ENCODE data around the gene GPR78. TPM values are rescaled to one million over a fixed set of nuclear protein-coding genes. Genes with fewer than 3 reads are reported as not detected.

The GPR78 gene
- total RNA-seq, 2 donors from 2014 or later: 3.7 to 8.1 TPM

DNA sequence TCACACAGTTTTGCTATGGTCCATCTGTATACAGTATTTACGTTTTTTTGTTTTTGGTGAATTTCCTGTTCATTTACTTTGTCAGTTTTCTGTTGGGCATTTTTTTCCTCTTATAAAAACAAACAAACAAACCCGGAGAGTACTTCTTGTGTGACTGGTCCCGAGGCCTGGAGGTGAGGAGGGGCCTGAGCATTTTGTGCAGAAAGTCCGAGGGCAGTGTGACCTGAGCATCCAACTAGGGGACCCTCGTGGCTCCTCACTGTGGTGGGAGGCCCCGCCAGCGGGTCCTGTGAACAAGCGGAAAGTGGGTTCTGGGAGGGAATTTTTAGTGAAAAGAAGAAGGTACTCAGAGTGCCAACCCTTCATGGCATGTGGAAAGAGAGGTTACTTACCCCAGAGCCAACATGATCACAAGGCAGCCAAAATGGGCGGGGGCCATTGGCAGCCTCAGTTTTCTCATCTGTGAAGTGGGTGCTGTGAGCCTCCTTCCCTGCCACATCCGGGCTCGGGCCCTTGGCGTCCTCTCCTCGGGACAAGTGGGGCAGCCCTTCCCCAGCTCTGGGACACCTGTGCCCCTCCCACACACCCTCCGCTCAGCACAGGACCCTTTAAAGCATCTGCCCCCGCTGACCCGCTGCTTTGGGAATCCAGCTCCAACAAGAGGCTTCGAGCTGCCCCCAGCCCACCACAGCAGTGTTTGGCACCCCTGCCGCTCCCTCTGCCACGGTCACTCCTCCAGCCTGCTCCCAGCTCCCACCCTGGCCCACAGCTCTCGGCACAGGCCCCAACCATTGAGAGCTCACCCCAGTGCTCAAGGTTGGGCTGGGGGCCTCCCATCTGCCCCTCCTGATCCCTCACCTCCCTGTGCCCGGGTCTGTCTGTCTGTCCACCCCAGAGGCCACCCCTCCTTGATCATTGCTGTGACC, 22.8 kb upstream of the GPR78 start:
- Mint-ChIP-seq H3K4me3 (no peak overlapping the region), H3K27ac (no peak overlapping the region), H3K4me1 (peaks cover 51% of the 10 kb centered on the region), H3K27me3 (ENCODE audit: insufficient read depth) (no peaks in the 10 kb centered on the region), H3K36me3 (ENCODE audit: low read depth) (no peaks in the 10 kb centered on the region), H3K9me3 (no peaks in the 10 kb centered on the region)
- WGBS, 2 experiments (ENCODE audit: insufficient coverage in 1 of 2, insufficient read length in 1 of 2): 94 to 95% methylated on average over 11 to 21 of the region's 21 CpGs
- no peak overlapping the region for H3K9ac ChIP-seq (ENCODE audit: extremely low read depth, low read length, poor library complexity, severe bottlenecking)
- no peaks in the 10 kb centered on the region for H3K27me3 ChIP-seq (ENCODE audit: control insufficient read depth, insufficient read depth, low read length, poor library complexity, severe bottlenecking)
- H3K9me3 ChIP-seq (ENCODE audit: control insufficient read depth, low read length): no peaks in the 10 kb centered on the region
- peaks cover 23% of the 10 kb centered on the region for H3K4me1 ChIP-seq (ENCODE audit: control insufficient read depth, insufficient read depth, low read length)
- DNase-seq: no peak
- TF ChIP-seq, protein P1, sequence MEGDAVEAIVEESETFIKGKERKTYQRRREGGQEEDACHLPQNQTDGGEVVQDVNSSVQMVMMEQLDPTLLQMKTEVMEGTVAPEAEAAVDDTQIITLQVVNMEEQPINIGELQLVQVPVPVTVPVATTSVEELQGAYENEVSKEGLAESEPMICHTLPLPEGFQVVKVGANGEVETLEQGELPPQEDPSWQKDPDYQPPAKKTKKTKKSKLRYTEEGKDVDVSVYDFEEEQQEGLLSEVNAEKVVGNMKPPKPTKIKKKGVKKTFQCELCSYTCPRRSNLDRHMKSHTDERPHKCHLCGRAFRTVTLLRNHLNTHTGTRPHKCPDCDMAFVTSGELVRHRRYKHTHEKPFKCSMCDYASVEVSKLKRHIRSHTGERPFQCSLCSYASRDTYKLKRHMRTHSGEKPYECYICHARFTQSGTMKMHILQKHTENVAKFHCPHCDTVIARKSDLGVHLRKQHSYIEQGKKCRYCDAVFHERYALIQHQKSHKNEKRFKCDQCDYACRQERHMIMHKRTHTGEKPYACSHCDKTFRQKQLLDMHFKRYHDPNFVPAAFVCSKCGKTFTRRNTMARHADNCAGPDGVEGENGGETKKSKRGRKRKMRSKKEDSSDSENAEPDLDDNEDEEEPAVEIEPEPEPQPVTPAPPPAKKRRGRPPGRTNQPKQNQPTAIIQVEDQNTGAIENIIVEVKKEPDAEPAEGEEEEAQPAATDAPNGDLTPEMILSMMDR (conservative IDR thresholded peaks at IDR 0.05): no peak
- no peak overlapping the region for H3K27ac ChIP-seq (ENCODE audit: low read depth, low read length)
- no peak overlapping the region for H3K4me3 ChIP-seq (ENCODE audit: low read length)
- H3K36me3 ChIP-seq (ENCODE audit: control insufficient read depth, insufficient read depth, low read length): no peaks in the 10 kb centered on the region

DNA sequence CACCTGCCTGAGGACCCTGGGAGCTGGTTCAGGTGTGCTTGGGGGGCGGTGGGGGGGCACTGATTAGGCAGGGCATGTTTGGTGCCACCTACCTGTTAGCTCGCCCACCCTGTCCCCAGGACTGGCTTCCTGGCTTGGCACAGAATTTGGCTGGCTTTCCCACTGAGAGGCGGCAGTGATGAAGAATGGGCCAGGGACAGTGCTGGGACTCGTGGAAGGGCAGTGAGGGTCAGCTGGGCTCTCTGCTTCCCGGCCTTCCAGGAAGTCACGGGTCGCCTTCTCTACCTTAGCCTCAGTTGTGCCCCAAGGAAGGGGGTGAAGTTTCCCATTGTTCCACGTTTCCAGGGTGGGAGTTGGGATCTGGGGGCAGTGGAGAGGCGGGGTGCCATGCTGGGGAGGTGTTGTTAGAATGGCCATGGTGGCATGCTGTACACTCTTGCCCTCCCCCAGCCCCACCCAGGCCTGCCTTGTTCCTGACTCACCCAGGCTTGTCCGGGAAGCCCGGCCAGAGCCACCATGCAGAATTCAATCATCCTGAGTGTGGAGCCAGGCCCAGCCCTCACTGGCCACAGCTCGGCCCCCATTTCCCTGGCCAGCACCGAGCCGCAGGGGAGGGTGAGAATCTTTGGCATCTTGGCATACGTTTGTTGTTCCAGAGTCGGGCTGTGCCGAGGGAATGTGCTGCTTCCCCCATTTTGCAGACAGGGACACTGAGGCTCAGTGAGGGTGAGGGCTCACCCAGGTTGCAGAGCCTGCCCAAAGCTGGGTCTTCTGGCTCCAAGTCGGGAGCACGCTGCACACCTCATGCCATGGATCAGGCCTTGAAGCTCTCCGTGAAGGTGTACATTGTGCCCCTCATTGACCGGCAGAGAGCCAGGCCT, 21.9 kb upstream of the GPR78 start:
- Histone ChIP-seq H3K4me3 (ENCODE audit: low read length) (no peak overlapping the region), H3K27ac (ENCODE audit: low read depth, low read length) (no peak overlapping the region), H3K4me1 (ENCODE audit: control insufficient read depth, insufficient read depth, low read length) (peaks cover 23% of the 10 kb centered on the region), H3K27me3 (ENCODE audit: control insufficient read depth, insufficient read depth, low read length, poor library complexity, severe bottlenecking) (no peaks in the 10 kb centered on the region), H3K9ac (ENCODE audit: extremely low read depth, low read length, poor library complexity, severe bottlenecking) (no peak overlapping the region), H3K36me3 (ENCODE audit: control insufficient read depth, insufficient read depth, low read length) (no peaks in the 10 kb centered on the region), H3K9me3 (ENCODE audit: control insufficient read depth, low read length) (no peaks in the 10 kb centered on the region)
- no peaks in the 10 kb centered on the region for H3K9me3 Mint-ChIP-seq
- peaks cover 51% of the 10 kb centered on the region for H3K4me1 Mint-ChIP-seq
- no peak for DNase-seq
- WGBS, 2 experiments (ENCODE audit: insufficient coverage in 1 of 2, insufficient read length in 1 of 2): 94 to 97% methylated on average over 12 to 21 of the region's 21 CpGs
- H3K27ac Mint-ChIP-seq: no peak overlapping the region
- TF ChIP-seq, protein P1 (conservative IDR thresholded peaks at IDR 0.05): no peak
- no peaks in the 10 kb centered on the region for H3K36me3 Mint-ChIP-seq (ENCODE audit: low read depth)
- H3K4me3 Mint-ChIP-seq: no peak overlapping the region
- no peaks in the 10 kb centered on the region for H3K27me3 Mint-ChIP-seq (ENCODE audit: insufficient read depth)

DNA sequence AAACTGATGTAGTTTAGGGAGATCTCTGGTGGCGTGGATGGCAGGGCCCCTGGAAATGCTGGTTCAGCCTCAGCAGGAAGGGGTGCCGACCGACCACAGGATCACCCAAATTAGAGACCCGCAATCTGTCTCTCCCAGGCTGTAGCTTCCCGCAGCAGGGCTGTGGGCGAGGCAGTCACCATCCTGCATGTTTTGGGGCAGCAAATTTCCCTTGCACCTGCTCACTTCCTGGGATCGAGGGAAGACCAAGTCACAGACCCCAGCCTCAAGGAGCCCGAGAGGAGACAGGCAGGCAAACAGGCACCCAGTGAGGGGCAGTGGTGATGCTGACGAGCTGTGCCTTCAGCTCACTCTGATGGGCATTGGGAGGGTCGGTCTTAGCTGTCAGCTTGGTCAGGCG, 21.2 kb upstream of the GPR78 start:
- Mint-ChIP-seq H3K36me3 (ENCODE audit: low read depth) (no peaks in the 10 kb centered on the region), H3K27ac (no peak overlapping the region), H3K4me3 (no peak overlapping the region), H3K27me3 (ENCODE audit: insufficient read depth) (no peaks in the 10 kb centered on the region), H3K9me3 (no peaks in the 10 kb centered on the region), H3K4me1 (peaks cover 51% of the 10 kb centered on the region)
- Histone ChIP-seq H3K36me3 (ENCODE audit: control insufficient read depth, insufficient read depth, low read length) (no peaks in the 10 kb centered on the region), H3K27me3 (ENCODE audit: control insufficient read depth, insufficient read depth, low read length, poor library complexity, severe bottlenecking) (no peaks in the 10 kb centered on the region), H3K27ac (ENCODE audit: low read depth, low read length) (no peak overlapping the region), H3K9me3 (ENCODE audit: control insufficient read depth, low read length) (no peaks in the 10 kb centered on the region), H3K9ac (ENCODE audit: extremely low read depth, low read length, poor library complexity, severe bottlenecking) (no peak overlapping the region), H3K4me1 (ENCODE audit: control insufficient read depth, insufficient read depth, low read length) (peaks cover 23% of the 10 kb centered on the region), H3K4me3 (ENCODE audit: low read length) (no peak overlapping the region)
- no peak for DNase-seq
- TF ChIP-seq, protein P1 (conservative IDR thresholded peaks at IDR 0.05): no peak
- 89 to 96% methylated on average over 9 to 11 of the region's 11 CpGs for WGBS, 2 experiments (ENCODE audit: insufficient coverage in 1 of 2, insufficient read length in 1 of 2)

Data from endodermal cell (in vitro differentiated cells).